ENCODE measurements around the gene ARSB.

DNA sequence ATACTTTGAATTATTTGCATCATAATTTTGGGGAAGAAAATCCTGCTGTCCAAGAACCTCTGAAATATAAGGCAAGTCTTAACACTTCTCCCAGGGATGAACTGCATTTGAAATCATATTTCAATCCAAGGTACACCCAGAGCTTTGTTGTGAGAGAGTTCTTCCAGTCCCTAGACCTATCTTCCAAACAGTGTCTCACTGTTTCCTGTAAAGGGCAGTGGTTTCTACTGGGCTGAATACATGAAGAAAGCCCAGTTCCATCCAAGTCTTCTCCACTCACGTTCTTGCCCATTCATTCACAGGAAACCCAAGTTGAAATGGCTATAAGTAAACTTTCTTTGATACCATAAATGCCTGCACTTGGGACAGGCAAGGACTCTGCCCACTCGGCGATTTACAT lies 228.3 kb downstream of the ARSB start:
- TF ChIP-seq, protein P1, sequence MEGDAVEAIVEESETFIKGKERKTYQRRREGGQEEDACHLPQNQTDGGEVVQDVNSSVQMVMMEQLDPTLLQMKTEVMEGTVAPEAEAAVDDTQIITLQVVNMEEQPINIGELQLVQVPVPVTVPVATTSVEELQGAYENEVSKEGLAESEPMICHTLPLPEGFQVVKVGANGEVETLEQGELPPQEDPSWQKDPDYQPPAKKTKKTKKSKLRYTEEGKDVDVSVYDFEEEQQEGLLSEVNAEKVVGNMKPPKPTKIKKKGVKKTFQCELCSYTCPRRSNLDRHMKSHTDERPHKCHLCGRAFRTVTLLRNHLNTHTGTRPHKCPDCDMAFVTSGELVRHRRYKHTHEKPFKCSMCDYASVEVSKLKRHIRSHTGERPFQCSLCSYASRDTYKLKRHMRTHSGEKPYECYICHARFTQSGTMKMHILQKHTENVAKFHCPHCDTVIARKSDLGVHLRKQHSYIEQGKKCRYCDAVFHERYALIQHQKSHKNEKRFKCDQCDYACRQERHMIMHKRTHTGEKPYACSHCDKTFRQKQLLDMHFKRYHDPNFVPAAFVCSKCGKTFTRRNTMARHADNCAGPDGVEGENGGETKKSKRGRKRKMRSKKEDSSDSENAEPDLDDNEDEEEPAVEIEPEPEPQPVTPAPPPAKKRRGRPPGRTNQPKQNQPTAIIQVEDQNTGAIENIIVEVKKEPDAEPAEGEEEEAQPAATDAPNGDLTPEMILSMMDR (IDR thresholded peaks at IDR 0.05): no peak
- TF ChIP-seq POLR2A (IDR thresholded peaks at IDR 0.05): no peak
